Activated CD8-positive, alpha-beta memory T cell treated with anti-CD3 and anti-CD28 coated beads for 24 hours (primary cell): ENCODE results near the gene ARPC5L.
"Not testable (repeated sequence)": the region's sequence is repeated elsewhere in the genome, so short reads cannot be mapped to it uniquely, and the experiment has no call there.

Source experiments
- DNase-seq: peaks from one replicate; pipeline ENCODE4 v3.0.0-alpha.2; 2020

Gene ARPC5L

DNA sequence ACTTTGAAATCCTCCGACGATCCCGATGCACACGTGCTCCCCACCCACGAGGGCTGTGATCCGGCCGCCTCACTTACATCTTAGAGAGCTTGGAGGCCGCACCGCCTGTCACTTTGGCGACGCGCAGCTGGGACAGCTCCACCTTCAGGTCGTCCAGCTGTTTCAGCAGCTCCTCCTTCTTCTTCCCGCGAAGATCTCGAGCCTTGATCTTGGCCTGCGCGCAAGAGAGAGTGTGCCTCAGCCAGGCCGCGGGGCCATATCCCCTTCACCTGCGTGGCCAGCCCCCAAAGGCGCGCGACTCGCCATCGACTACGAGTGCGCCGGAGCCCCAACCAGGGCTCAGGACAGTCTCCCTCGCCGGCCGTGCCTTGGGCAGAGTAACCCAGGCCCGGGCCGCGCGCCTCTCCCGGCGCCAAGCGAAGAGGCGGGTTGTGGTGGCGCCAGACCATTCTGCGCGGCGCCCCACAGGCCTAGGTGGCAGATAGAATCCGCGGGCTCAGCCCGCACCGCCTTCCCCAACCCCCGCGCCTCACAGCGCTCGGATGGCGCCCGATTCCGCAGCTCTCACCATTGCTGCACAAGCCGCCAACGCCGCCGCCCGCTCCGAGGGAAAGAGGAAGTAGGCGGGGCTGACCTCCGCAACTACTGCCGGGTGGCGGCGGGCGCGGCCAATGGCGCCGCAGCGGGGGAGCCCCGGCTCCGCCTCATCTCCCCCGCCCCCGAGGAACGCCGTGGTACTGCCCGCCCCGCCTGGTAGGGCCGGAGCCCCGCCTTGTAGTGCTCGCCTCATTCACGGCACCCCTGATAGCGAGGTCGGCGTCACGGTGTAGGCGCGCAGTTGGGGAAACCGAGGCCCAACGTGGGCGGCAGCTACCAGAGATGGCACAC is at the start of gene ARPC5L, which contains the start of gene RPL35:
Gene ARPC5L, plus strand, starts transcription at position 789 of the 888 bp plus-strand sequence. CDS start 7,161 bp downstream, outside the sequence.
Gene RPL35, minus strand, starts transcription at position 616 of the 888 bp plus-strand sequence. Its CDS starts 45 bp downstream, at position 571.
- peak; percentile 97 for DNase-seq

DNA sequence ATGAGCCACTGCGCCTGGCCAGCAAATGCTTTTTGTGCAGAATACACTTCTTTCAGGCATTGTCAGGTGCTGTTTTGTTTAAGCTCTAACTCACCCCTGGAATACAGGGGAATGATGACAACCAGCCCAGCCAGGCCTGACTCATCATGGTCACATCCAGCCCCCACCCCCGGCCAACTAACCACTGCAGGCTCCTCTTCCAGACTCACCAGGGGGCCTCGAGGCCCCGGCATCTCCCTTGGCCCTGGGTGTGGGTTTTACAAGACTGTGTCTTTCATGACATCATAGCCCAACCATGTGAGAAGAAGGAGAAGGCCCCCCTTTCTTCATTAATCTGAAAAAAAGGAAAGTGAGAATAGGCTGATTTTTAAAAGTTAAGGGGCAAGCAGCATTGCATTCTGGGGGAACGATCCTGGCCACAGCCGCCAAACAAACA is 49.5 kb upstream of the ARPC5L start:
- DNase-seq = no peak

DNA sequence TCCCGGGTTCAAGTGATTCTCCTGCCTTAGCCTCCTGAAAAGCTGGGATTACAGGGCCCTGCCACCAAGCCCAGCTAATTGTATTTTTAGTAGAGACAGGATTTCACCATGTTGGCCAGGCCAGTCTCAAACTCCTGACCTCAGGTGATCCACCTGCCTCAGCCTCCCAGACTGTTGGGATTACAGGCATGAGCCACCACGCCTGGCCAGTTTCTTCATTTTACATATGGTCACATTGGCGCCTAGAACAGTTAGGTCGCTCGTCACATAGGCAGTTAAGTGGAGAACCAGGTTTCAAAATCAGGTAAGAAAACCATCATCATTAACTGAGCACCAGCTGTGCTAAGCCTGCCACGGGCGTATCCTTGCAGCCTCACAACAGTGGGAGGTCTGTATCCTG is 48.9 kb upstream of the ARPC5L start:
- no peak for DNase-seq

DNA sequence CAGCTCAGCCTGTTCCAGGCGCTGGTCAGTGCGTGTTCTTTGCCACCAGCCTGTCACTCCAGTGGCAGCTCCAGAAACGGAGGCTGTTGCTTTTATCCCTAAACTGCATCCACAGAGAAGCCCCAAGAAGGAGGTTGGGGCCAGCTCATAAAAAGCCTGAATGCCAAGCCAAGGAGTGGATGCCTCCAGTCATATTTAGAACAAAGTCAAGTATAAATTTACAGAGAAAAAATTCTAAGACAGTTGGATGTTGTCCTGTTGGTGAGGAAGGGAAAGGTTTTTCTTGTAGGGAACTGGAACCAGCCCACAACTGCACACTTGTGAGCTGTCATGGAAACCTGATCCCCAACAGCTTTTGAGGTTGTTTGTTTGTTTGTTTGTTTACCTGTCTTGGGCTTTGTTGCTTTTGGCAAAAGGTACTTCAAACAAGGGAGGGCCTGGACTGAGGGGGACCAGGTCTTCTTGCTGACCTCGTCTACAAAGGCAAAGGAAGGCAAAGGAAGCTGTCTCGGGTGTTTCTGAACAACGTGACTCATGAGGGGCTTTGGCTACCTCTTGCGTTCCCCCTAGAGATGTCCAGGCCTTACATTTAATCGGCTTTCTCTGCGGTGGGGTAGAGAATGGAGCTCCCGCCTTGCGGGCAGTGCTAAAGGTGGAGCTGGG is 48.3 kb upstream of the ARPC5L start:
- no peak for DNase-seq

DNA sequence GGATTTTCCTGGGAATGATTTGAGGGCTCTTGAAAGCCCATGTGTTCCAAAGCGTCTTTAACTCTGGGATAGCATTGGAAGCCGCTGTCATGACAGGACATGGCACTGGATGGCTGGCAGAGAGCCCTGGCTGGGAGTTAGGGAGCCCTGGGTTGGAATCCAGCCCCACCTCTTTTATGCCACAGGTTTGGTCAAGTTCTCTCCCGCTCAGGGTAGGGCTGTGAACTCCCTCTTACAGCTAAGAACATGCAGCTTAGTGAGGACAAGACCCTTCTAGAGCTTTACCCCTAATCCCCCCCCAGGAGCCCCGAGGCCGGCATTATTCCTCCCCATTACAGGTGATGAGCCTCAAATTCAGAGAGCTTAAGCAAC is 47.8 kb upstream of the ARPC5L start:
- no peak for DNase-seq

DNA sequence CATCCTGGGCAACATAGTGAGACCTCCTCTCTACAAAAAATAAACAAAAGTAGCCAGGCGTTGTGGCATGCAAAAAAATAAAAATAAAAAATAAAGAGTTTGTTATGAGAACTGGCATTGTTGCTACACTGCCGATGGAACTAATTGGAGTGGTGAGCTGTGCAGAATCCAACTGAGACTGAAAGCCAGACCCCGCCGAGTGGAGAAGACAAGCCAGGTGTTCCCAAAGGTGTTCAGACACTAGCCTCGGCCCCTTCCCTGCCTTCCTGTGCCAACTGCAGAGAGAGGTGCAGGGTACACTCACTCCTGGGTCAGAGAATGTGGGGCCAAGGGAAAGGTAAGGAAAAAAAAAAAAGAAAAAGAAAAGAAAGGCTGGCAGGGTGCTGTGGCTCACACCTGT is 46.3 kb upstream of the ARPC5L start:
- no peak for DNase-seq

DNA sequence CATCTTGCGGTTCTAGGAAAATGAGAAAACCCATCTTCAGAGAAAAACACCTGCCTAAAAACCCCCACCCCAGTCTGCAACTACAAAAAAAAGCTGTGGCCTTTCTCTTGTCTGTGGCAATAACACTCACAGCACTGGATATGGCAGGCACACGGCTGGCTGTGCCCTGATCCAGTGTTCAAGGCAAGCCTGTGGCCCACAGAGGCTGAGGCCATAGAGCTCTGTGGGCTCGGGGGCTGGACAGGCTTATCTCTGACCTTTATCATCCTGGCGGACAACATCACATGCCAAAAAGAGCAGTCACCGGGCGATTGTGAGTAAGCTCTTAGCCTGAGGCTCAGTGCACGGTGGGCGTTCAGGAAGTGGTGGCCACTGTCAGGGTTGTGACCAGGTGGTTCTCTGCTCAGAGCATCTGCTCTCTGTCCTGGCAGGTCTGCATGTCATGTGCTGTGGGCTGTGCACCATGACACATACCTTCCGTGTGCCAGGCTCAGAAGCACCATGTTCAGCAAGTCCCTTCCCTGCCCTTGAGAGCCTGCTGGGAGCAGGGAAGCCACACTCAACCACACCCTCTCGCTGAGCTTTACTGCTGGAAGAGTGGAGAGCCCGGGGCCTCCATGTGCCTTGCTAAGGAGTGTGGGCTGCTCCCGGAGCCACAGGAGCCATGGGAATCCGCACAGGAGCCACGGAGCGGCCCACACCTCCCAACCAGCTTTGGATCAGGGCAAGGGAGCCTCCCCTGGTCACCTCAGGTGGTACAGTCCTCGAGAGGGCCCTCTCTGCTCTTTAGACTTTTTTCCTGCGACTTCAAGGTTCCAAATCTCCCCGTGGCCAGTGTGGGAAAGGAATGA is 43.3 kb upstream of the ARPC5L start:
- DNase-seq = no peak

DNA sequence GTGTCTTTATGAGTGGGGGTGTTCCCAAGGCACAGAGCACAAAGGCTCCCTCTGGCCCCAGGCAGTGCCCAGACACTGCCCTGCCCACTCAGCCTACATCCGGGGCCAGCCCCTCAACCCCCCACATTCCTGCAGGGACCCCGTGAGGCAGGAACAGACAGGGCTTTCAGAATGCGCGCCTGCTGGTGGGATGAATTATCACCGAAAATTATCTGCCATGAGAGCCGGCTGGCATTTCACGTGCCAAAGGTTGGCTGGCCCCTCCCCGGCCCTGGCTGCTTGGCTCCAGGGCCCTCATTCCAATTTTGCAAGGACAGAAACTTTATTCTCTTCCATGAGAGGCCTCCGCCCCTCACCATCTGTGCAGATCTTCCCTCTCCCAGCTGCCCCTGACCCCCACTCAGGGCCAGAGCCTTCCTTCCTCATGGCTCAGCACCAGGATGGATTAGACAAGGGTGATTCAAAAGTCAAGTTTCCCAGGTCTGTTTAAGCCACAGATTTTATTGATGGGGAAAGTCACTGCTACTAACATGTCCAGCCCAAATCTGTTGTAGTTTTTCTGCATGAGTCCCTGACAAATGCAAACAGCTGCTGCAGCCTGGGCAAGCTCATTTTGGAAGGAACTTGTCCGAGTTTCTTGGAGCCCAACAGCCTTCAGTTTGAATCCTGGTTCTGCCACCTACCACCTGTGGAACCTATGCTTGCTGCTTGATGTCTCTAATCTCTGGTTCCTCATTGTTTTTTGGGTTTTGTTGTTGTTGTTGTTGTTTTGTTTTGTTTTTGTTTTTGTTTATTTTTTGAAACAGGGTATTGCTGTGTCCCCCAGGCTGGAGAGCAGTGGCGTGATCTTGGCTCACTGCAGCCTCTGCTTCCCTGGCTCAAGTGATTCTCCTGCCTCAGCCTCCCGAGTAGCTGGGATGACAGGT is 41.0 kb upstream of the ARPC5L start:
- no peak for DNase-seq

DNA sequence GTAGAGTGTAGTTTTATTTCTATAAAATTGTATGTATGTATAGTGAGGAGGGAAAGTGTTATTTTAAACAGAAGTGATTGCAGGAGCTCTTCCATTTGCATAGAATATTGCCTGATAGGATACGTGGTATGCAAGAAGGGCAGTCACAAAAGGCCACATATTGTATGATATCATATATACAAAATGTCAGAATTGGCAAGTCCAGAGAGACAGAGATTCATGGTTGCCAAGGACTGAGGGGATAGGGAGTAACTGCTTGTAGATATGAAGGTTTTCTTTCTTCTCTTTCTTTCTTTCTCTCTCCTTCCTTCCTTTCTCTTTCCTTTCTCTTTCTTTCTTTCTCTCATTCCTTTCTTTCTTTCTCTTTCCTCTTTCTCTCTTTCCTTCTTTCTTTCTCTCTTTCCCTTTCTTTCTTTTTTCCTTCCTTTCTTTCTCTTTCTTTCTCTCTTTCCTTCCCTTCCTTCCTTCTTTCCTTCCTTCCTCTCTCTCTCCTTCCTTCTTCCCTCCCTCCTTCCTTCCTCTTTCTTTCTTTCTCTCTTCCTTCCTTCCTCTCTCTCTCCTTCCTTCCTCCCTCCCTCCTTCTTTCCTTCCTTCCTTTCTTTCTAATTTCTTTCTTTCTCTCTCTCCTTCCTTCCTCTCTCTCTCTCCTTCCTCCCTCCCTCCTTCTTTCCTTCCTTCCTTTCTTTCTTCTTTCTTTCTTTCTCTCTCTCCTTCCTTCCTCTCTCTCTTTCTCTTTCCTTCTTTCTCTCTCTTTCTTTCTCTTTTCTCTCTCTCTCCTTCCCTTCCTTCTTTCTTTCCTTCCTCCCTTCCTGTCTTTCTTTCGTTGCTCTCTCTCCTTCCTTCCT is 33.2 kb upstream of the ARPC5L start:
- DNase-seq = no peak

DNA sequence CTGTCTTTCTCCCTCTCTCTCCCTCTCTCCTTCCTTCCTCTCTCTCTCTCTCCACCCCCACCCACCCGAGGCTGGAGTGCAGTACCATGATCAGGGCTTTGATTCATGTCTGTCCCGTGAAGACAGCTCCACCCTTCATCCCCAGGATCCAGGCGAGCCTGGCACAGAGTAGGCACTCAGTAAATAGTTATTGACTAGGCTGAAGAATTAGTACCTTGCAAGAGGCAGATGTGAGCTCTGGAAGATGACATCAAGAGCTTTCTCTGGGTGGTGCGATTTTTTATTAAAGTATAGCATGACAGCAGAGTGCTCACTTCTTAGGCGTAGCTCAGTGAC is 32.6 kb upstream of the ARPC5L start:
- DNase-seq = no peak

DNA sequence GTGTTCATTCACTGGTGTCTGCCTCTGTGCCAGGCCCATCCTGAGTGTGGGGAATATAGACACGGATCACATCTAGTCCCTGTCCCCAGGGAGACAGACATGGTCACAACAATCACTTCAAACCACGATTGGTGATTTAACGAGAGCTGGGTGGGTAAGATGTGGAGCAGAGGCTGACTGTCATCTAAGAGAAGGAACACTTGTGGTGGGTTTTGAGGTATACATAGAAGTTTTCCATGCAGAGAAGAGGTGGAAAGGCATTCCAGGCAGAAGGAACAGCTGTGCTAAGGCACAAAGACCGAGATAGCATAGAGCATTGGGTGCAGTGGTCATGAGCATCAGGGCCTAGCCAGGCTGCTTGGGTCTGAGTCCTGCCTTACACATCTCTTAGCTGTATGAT is 31.3 kb upstream of the ARPC5L start:
- DNase-seq = no peak

DNA sequence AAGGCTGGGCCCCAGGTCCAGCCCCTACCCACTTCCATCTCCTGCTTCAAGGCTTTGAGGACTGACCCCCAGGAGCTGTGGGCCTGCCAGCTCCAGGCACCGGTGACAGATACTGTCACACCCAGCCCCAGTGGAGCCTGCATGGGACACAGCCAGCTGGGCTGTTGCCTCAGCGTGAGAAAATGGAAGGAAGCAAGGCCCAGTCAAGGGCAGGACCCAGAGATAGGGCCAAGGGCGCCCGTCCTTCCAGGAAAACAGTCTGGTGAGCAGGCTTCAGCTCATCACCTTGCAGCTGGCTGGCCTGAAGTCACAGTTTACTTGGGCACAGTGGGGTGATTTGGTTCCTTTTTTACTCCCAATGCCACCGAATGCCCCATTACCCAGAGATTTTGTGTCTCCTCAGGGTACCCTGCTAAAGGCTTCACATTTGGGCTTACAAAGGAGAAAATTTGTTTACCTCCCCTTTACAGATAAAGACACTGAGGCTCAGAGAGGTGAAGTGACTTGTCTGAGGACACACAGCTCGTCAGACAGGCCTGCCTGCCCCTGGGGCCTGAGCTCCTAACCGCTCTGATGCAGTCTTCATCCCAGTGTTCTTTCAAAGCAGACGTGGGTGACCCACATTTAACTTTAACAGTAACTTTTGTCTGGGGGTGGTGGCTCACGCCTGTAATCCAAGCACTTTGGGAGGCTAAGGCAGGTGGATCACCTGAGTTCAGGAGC is 30.1 kb upstream of the ARPC5L start:
- no peak for DNase-seq

DNA sequence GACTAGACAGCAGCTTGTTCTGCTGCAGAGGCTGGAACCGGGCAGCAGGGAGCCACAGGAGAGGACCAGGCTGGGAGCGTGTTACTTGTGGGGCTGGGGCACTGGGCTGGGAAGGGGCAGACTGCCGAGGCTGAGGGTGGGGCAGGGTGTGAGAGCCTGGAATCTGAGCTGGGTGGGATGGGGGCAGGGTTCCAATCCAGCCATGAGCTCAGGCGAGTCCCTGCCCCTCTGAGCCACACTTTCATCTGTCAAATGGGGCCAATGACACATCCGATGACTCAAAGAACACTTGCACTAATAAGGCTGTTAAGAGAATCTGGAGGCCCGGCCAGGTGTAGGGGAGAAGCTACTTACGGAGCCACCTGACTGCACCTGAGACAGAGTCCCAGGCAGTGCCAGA is 27.3 kb upstream of the ARPC5L start:
- no peak for DNase-seq

DNA sequence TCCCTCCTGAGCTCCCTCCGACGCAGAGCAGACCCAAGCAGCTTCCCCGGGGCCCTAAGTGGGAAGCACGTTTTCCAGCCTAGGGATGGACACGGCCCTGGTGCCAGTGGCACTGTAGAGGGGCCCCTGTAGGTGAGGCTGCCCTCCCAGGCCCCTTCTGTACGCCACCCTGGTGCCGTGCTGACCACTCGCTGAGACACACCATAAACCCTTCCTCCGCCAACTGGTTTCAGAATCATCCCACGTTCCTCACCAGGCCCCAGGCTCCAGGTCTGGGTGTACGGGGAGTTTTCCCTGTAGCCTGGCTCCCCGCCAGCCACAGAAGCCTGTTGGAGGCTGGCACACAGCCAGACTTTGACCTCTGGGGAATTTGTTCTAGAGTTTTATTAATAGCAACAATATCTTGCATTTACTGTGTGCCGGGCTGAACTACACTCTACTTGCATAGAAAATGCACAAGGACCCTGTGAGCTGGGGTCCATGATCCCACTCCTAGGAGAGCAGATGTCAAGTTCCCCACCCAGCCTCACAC is 26.8 kb upstream of the ARPC5L start:
- no peak for DNase-seq

DNA sequence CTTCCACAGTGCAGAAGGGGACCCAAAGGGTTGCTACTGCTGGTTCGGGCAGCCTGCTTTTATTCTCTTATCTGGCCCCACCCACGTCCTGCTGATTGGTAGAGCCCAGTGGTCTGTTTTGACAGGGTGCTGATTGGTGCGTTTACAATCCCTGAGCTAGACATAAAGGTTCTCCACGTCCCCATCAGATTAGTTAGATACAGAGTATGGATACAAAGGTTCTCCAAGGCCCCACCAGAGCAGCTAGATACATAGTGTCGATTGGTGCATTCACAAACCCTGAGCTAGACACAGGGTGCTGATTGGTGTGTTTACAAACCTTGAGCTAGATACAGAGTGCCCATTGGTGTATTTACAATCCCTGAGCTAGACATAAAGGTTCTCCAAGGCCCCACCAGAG is 23.8 kb upstream of the ARPC5L start:
- not testable (repeated sequence) for DNase-seq

DNA sequence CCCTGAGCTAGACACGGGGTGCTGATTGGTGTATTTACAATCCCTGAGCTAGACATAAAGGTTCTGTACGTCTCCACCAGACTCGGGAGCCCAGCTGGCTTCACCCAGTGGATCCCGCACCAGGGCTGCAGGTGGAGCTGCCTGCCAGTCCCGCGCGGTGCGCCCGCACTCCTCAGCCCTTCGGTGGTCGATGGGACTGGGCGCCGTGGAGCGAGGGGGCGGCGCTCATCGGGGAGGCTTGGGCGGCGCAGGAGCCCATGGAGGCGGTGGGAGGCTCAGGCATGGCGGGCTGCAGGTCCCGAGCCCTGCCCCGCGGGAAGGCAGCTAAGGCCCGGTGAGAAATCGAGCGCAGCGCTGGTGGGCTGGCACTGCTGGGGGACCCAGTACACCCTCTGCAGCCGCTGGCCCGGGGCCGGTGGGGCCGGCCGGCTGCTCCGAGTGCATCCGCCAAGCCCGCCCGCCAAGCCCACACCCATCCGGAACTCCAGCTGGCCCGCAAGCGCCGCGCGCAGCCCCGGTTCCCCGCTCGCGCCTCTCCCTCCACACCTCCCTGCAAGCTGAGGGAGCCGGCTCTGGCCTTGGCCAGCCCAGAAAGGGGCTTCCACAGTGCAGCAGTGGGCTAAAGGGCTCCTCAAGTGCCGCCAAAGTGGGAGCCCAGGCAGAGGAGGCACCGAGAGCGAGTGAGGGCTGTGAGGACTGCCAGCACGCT is 23.2 kb upstream of the ARPC5L start:
- DNase-seq = not testable (repeated sequence)

DNA sequence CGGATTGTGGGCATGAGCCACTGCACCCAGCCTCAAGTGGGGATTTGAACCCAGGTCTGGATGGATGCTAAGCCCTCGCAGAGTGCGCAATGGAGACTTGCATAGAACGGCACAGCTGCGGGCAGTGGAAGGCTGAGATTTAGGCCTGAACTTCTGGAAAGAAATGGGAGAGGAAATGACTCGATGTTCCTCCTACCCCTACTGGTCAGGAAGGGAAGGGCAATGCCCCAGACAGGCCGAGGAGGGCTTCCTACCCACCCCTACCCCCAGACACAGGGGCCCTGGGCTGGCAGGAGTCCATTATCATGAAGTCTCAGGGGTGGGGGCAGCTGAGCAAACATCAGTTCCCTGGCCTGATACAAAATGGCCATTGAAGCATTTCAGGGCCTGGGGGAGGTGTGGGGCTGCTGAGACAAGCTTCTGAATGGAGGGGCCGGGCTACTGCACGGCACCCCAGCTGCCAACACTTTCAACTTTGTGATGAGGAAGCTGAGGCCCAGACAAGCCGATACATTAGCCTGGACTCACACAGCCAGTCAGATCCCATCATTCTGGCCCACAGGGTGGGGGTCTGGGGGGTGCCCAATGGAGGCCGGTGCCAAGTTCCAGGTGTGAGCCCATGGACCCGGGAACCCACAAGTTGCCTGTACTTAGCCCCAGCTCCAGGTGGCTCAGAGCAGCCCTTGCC is 22.2 kb upstream of the ARPC5L start:
- DNase-seq = no peak

DNA sequence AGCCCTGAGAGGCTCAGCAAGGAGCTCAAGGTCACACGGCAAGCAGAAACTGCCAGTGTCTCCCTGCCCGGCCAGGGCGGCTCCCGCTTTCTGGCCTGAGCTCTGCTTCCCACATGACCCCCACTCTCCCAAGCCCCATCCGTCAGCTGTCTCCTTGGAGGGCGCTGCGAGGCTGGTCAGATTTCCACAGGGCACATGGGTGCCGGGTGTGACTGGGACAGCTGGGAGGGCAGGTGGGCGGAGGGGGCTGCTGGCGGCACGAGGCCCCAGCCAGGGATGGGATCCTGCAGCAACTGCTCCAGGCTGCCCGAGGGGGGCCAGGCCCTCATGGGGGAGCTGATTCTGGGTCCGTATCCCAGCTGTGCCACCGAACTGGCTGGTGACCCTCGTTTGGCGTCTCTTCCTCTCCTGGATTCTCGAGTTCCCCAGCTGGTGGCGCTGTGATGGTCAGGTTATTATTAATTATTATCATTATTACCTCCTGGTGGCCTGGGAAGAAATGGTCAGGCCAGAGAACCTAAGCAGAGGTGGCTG is 21.6 kb upstream of the ARPC5L start:
- no peak for DNase-seq
